ACC112 (cell line): Measurements from ENCODE around the gene SYNM.
A peak's percentile ranks its signal among the peaks of the same experiment; 100 is the strongest.

ENCODE experiments used
- H2AFZ ChIP-seq: fragments of 200-600 bp; sonication (generic); one replicate; pipeline ENCODE4 v1.6.0; 2017; ENCODE audit warnings: antibody characterized with exemption, low read length; ENCODE audit not compliant: unreplicated experiment
- H3K27ac ChIP-seq: fragments of 200-600 bp; sonication (generic); 2 replicates; pipeline ENCODE4 v1.5.1; 2014; ENCODE audit warnings: low read depth, mild to moderate bottlenecking, antibody characterized with exemption, low read length, moderate library complexity
- H3K27me3 ChIP-seq: fragments of 200-600 bp; sonication (generic); 2 replicates; pipeline ENCODE4 v1.6.1; 2014; ENCODE audit warnings: mild to moderate bottlenecking, antibody characterized with exemption, low read length, moderate library complexity, mixed read lengths; ENCODE audit not compliant: insufficient read depth
- H3K36me3 ChIP-seq: fragments of 200-600 bp; sonication (generic); 2 replicates; pipeline ENCODE4 v1.6.1; 2016; ENCODE audit warnings: mild to moderate bottlenecking, antibody characterized with exemption, low read length, moderate library complexity, mixed read lengths; ENCODE audit not compliant: insufficient read depth
- H3K4me1 ChIP-seq: fragments of 200-600 bp; sonication (generic); one replicate; pipeline ENCODE4 v1.6.1; 2016; ENCODE audit warnings: low read length, mixed read lengths; ENCODE audit not compliant: insufficient read depth, unreplicated experiment, control insufficient read depth
- H3K4me3 ChIP-seq: fragments of 200-600 bp; sonication (generic); 2 replicates; pipeline ENCODE4 v1.5.1; 2014; ENCODE audit warnings: mild to moderate bottlenecking, low read depth, low read length
- H3K79me2 ChIP-seq: fragments of 200-600 bp; sonication (generic); one replicate; pipeline ENCODE4 v1.6.0; 2016; ENCODE audit warnings: low read length; ENCODE audit not compliant: control insufficient read depth, unreplicated experiment, insufficient read depth

The SYNM gene

GRCh38 chr15:99118801-99119546 lies 14.1 kb downstream of the SYNM start:
- Histone ChIP-seq H3K27ac (no peak overlapping the region), H3K36me3 (no peaks in the 10 kb centered on the region), H3K4me1 (peaks cover 7% of the 10 kb centered on the region), H3K79me2 (no peaks in the 10 kb centered on the region), H2AFZ (no peak overlapping the region), H3K27me3 (no peaks in the 10 kb centered on the region), H3K4me3 (no peak overlapping the region)

GRCh38 chr15:99120050-99120777 lies 15.3 kb downstream of the SYNM start:
- no peak overlapping the region for H2AFZ ChIP-seq
- no peaks in the 10 kb centered on the region for H3K27me3 ChIP-seq
- no peaks in the 10 kb centered on the region for H3K79me2 ChIP-seq
- H3K36me3 ChIP-seq = no peaks in the 10 kb centered on the region
- no peak overlapping the region for H3K4me3 ChIP-seq
- no peak overlapping the region for H3K27ac ChIP-seq
- H3K4me1 ChIP-seq = peaks cover 18% of the 10 kb centered on the region

GRCh38 chr15:99121207-99121606 lies 16.3 kb downstream of the SYNM start:
- H3K4me3 ChIP-seq = no peak overlapping the region
- no peaks in the 10 kb centered on the region for H3K36me3 ChIP-seq
- H2AFZ ChIP-seq = no peak overlapping the region
- no peak overlapping the region for H3K27ac ChIP-seq
- H3K27me3 ChIP-seq = no peaks in the 10 kb centered on the region
- peaks cover 18% of the 10 kb centered on the region for H3K4me1 ChIP-seq
- no peaks in the 10 kb centered on the region for H3K79me2 ChIP-seq

- H3K36me3 ChIP-seq = no peaks in the 10 kb centered on the region
- H3K27me3 ChIP-seq = no peaks in the 10 kb centered on the region
- no peak overlapping the region for H2AFZ ChIP-seq
- H3K27ac ChIP-seq = no peak overlapping the region
- H3K4me1 ChIP-seq = peaks cover 18% of the 10 kb centered on the region
- no peak overlapping the region for H3K4me3 ChIP-seq
- no peaks in the 10 kb centered on the region for H3K79me2 ChIP-seq
These were observed 17.0 kb downstream of the SYNM start for GRCh38 chr15:99121691-99122410.

GRCh38 chr15:99122831-99123712 lies 18.2 kb downstream of the SYNM start:
- Histone ChIP-seq H3K79me2 (no peaks in the 10 kb centered on the region), H3K4me3 (peak overlapping the region; percentile 46), H2AFZ (no peak overlapping the region), H3K27me3 (no peaks in the 10 kb centered on the region), H3K27ac (peak overlapping the region; percentile 62), H3K36me3 (no peaks in the 10 kb centered on the region), H3K4me1 (peaks cover 18% of the 10 kb centered on the region)

GRCh38 chr15:99123713-99124451 lies 19.0 kb downstream of the SYNM start:
- Histone ChIP-seq H3K36me3 (no peaks in the 10 kb centered on the region), H3K4me1 (peaks cover 18% of the 10 kb centered on the region), H3K4me3 (peak overlapping the region; percentile 46), H3K27me3 (no peaks in the 10 kb centered on the region), H2AFZ (peak overlapping the region; percentile 34), H3K79me2 (no peaks in the 10 kb centered on the region), H3K27ac (peak overlapping the region; percentile 62)

- Histone ChIP-seq H3K4me1 (peaks cover 18% of the 10 kb centered on the region), H3K27ac (peak overlapping the region; percentile 62), H3K36me3 (peaks cover 4% of the 10 kb centered on the region; the same call in 1 of the 2 replicates), H3K79me2 (no peaks in the 10 kb centered on the region), H3K4me3 (no peak overlapping the region), H2AFZ (no peak overlapping the region), H3K27me3 (no peaks in the 10 kb centered on the region)
These were observed 19.8 kb downstream of the SYNM start for GRCh38 chr15:99124641-99125040.

- Histone ChIP-seq H2AFZ (no peak overlapping the region), H3K36me3 (peaks cover 5% of the 10 kb centered on the region; the same call in 1 of the 2 replicates), H3K4me1 (peaks cover 18% of the 10 kb centered on the region), H3K4me3 (no peak overlapping the region), H3K27me3 (no peaks in the 10 kb centered on the region), H3K27ac (no peak overlapping the region), H3K79me2 (no peaks in the 10 kb centered on the region)
These were observed 20.4 kb downstream of the SYNM start for GRCh38 chr15:99125061-99125891.

DNA sequence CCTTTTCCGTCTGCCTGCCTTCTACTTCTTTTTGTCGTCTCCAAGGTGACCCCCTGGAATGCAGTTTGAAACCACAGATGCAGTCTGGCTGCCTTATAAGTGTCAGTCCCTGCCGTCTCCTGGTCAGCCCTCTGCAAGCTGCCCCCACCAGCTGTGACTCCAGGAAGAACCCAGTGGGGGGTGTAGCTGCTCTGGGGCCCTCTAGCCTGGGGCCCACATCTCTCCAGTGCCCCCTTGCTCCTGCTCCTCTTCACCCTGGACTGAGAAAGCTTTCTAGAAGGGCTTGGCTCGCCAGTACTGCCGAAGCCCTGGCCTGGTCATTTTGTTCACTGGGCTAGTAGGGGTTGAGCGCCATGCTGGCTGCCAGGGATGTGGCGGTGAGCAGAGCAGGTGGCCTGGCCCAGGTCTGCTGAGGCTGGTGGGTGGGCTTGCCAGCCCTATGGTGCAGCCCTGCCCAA lies 21.3 kb downstream of the SYNM start:
- Histone ChIP-seq H3K4me1 (peaks cover 18% of the 10 kb centered on the region), H2AFZ (no peak overlapping the region)

More for the DNA sequence above, 21.3 kb downstream of the SYNM start:
- Histone ChIP-seq H3K4me3 (no peak overlapping the region), H3K36me3 (peaks cover 5% of the 10 kb centered on the region; the same call in 1 of the 2 replicates), H3K27ac (no peak overlapping the region), H3K79me2 (no peaks in the 10 kb centered on the region), H3K27me3 (no peaks in the 10 kb centered on the region)
